ENCODE measurements around the gene P2RX4.

The P2RX4 gene

DNA sequence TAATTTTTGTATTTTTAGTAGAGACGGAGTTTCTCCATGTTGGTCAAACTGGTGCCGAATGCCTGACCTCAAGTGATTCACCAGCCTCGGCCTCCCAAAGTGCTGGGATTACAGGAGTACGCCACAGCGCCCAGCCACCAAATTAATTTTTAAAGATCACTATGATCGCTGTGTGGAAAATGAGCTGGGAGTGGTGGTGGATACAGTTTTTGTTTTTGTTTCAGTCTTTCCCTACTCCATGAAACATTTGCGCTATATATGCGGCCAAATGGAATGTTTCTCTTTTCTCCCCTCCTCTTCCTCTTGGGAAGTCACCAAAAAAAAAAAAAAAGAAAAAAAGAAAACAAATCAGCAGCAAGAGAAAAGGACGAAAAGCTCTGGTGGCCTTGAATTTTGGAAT is 20.8 kb upstream of the P2RX4 start:
- Histone ChIP-seq H3K27me3 (replicated peaks; ENCODE audit: insufficient read depth, low read length) (no peaks in the 10 kb centered on the region), H3K9me2 (replicated peaks; ENCODE audit: insufficient read depth, low read length) (no peaks in the 10 kb centered on the region), H3K4me1 (ENCODE audit: low read length) (no peaks in the 10 kb centered on the region), H3K27ac (ENCODE audit: low read length) (no peak overlapping the region), H3K4me2 (ENCODE audit: low read depth, low read length) (no peak overlapping the region), H3K36me3 (replicated peaks; ENCODE audit: insufficient read depth, low read length) (no peaks in the 10 kb centered on the region), H3K79me2 (ENCODE audit: low read length) (no peaks in the 10 kb centered on the region), H3F3A (ENCODE audit: insufficient read depth, low read length) (no peaks in the 10 kb centered on the region), H4K20me1 (ENCODE audit: insufficient read depth, low read length) (no peaks in the 10 kb centered on the region), H3K9ac (ENCODE audit: low read length) (no peak overlapping the region), H2AFZ (ENCODE audit: low read length) (no peak overlapping the region), H3K4me3 (ENCODE audit: low read length) (no peak overlapping the region), H3K9me3 (replicated peaks; ENCODE audit: insufficient read depth, low read length) (no peaks in the 10 kb centered on the region)
- no peak for DNase-seq
- TF ChIP-seq, protein P1, sequence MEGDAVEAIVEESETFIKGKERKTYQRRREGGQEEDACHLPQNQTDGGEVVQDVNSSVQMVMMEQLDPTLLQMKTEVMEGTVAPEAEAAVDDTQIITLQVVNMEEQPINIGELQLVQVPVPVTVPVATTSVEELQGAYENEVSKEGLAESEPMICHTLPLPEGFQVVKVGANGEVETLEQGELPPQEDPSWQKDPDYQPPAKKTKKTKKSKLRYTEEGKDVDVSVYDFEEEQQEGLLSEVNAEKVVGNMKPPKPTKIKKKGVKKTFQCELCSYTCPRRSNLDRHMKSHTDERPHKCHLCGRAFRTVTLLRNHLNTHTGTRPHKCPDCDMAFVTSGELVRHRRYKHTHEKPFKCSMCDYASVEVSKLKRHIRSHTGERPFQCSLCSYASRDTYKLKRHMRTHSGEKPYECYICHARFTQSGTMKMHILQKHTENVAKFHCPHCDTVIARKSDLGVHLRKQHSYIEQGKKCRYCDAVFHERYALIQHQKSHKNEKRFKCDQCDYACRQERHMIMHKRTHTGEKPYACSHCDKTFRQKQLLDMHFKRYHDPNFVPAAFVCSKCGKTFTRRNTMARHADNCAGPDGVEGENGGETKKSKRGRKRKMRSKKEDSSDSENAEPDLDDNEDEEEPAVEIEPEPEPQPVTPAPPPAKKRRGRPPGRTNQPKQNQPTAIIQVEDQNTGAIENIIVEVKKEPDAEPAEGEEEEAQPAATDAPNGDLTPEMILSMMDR (IDR thresholded peaks at IDR 0.05; ENCODE audit: low read length) = no peak
- TF ChIP-seq EZH2phosphoT487 (IDR thresholded peaks at IDR 0.05; ENCODE audit: low read length) (no peak), EZH2 (optimal IDR thresholded peaks at IDR 0.05; ENCODE audit: low read depth, low read length) (no peak)

DNA sequence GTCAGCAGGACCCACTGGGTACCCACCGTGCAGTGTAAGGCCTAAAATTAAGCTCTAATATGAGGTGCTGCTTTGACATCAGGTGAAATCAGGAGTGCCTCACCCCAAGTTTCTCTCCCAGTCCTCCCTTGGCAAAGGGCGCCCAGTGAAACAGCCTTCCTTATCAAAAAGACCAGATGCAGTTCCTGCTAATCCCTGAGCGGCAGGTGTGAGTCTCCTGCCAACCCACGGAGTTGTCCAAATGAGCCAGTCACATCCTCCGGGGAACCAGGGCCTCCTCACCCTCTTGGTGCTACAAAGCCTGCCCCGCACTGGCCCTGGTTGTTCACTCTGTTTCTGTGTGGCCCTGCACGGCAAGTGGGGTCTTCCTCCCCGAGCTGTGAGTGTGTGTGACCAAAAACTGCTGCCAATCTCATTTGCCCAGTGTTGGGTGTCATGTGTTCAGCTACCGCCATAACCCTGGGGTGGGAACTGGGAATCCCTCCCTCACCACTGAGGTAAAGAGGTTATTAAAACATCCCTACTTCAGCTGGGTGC is 20.2 kb upstream of the P2RX4 start:
- H3F3A ChIP-seq (ENCODE audit: insufficient read depth, low read length) = no peaks in the 10 kb centered on the region
- H3K9ac ChIP-seq (ENCODE audit: low read length) = no peak overlapping the region
- H3K27ac ChIP-seq (ENCODE audit: low read length) = no peak overlapping the region
- TF ChIP-seq EZH2phosphoT487 (IDR thresholded peaks at IDR 0.05; ENCODE audit: low read length) = no peak
- TF ChIP-seq, protein P1 (IDR thresholded peaks at IDR 0.05; ENCODE audit: low read length) = no peak
- no peak for TF ChIP-seq EZH2 (optimal IDR thresholded peaks at IDR 0.05; ENCODE audit: low read depth, low read length)
- no peak overlapping the region for H3K4me2 ChIP-seq (ENCODE audit: low read depth, low read length)
- no peak overlapping the region for H3K4me3 ChIP-seq (ENCODE audit: low read length)
- no peaks in the 10 kb centered on the region for H3K36me3 ChIP-seq (replicated peaks; ENCODE audit: insufficient read depth, low read length)
- H3K9me3 ChIP-seq (replicated peaks; ENCODE audit: insufficient read depth, low read length) = no peaks in the 10 kb centered on the region
- no peak overlapping the region for H2AFZ ChIP-seq (ENCODE audit: low read length)
- DNase-seq = no peak
- no peaks in the 10 kb centered on the region for H4K20me1 ChIP-seq (ENCODE audit: insufficient read depth, low read length)
- H3K27me3 ChIP-seq (replicated peaks; ENCODE audit: insufficient read depth, low read length) = no peaks in the 10 kb centered on the region
- no peaks in the 10 kb centered on the region for H3K9me2 ChIP-seq (replicated peaks; ENCODE audit: insufficient read depth, low read length)
- H3K79me2 ChIP-seq (ENCODE audit: low read length) = no peaks in the 10 kb centered on the region
- no peaks in the 10 kb centered on the region for H3K4me1 ChIP-seq (ENCODE audit: low read length)

DNA sequence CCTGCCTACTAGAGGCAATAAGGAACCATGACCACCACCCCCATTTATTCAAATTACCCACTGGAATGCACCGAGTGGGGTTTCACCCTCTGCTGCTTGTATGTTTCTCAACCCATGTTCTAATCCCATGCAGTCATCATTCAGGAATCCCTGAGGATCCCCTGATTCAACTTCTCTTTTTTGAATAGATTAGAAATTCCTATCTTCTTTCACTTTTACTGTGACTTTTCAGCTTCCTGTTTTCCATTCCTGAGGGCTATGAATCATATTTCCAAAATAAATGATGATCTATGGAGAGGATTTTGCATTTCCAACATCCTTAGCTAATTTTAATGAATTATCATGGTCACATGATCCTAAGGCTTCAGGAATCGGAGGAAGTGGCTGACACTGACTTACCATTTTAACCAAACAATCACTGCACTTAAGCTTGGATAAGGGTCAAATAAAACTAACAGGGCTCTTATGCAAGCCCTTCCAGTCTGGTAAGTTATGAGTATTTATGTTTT is 19.4 kb upstream of the P2RX4 start:
- Histone ChIP-seq H3K27ac (ENCODE audit: low read length) (no peak overlapping the region), H3K79me2 (ENCODE audit: low read length) (no peaks in the 10 kb centered on the region), H3K4me1 (ENCODE audit: low read length) (no peaks in the 10 kb centered on the region), H2AFZ (ENCODE audit: low read length) (no peak overlapping the region), H3K9ac (ENCODE audit: low read length) (no peak overlapping the region), H4K20me1 (ENCODE audit: insufficient read depth, low read length) (no peaks in the 10 kb centered on the region), H3K9me2 (replicated peaks; ENCODE audit: insufficient read depth, low read length) (no peaks in the 10 kb centered on the region), H3K4me3 (ENCODE audit: low read length) (no peak overlapping the region), H3K36me3 (replicated peaks; ENCODE audit: insufficient read depth, low read length) (no peaks in the 10 kb centered on the region), H3K4me2 (ENCODE audit: low read depth, low read length) (no peak overlapping the region), H3K9me3 (replicated peaks; ENCODE audit: insufficient read depth, low read length) (no peaks in the 10 kb centered on the region), H3F3A (ENCODE audit: insufficient read depth, low read length) (no peaks in the 10 kb centered on the region), H3K27me3 (replicated peaks; ENCODE audit: insufficient read depth, low read length) (no peaks in the 10 kb centered on the region)
- DNase-seq = no peak
- TF ChIP-seq EZH2 (optimal IDR thresholded peaks at IDR 0.05; ENCODE audit: low read depth, low read length) (no peak), EZH2phosphoT487 (IDR thresholded peaks at IDR 0.05; ENCODE audit: low read length) (no peak)
- TF ChIP-seq, protein P1 (IDR thresholded peaks at IDR 0.05; ENCODE audit: low read length) = no peak
